ENCODE data around the gene IMMP2L. TPM values are rescaled to one million over a fixed set of nuclear protein-coding genes. Genes with fewer than 3 reads are reported as not detected.

The IMMP2L gene
- total RNA-seq, 1 donor from 2014 or later, result 17.1 TPM

- intact Hi-C loops (cut with micrococcal nuclease), result no loop called here
- no peak for DNase-seq
- ATAC-seq, result no peak
Measured at GRCh38 chr7:111147708-111148533, 414.4 kb downstream of the IMMP2L start.

GRCh38 chr7:111146136-111146535 is 416.2 kb downstream of the IMMP2L start:
- DNase-seq (no peak), ATAC-seq (no peak)
- intact Hi-C loops (cut with micrococcal nuclease), result no loop called here

GRCh38 chr7:111145472-111145871 is 416.8 kb downstream of the IMMP2L start:
- DNase-seq, result no peak
- intact Hi-C loops (cut with micrococcal nuclease), result no loop called here
- ATAC-seq, result no peak

- intact Hi-C loops (cut with micrococcal nuclease), result no loop called here
- ATAC-seq (no peak), DNase-seq (no peak)
Measured at GRCh38 chr7:111140091-111140865, 422.0 kb downstream of the IMMP2L start.

- DNase-seq, result no peak
- ATAC-seq, result no peak
- intact Hi-C loops (cut with micrococcal nuclease), result no loop called here
Measured at GRCh38 chr7:111138586-111138985, 423.7 kb downstream of the IMMP2L start.

GRCh38 chr7:111138193-111138569 is 424.1 kb downstream of the IMMP2L start:
- intact Hi-C loops (cut with micrococcal nuclease), result no loop called here
- no peak for ATAC-seq
- peak; percentile 50 for DNase-seq

- intact Hi-C loops (cut with micrococcal nuclease), result no loop called here
- ATAC-seq (no peak), DNase-seq (no peak)
Measured at GRCh38 chr7:111137296-111138192, 424.7 kb downstream of the IMMP2L start.

- intact Hi-C loops (cut with micrococcal nuclease), result no loop called here
- no peak for ATAC-seq
- no peak for DNase-seq
Measured at GRCh38 chr7:111132833-111133232, 429.5 kb downstream of the IMMP2L start.

- intact Hi-C loops (cut with micrococcal nuclease), result no loop called here
- DNase-seq (no peak), ATAC-seq (no peak)
Measured at GRCh38 chr7:111129435-111129834, 432.9 kb downstream of the IMMP2L start.

- no peak for DNase-seq
- ATAC-seq, result no peak
- intact Hi-C loops (cut with micrococcal nuclease), result no loop called here
Measured at GRCh38 chr7:111126987-111127386, 435.3 kb downstream of the IMMP2L start.

GRCh38 chr7:111115966-111116365 is 446.3 kb downstream of the IMMP2L start:
- intact Hi-C loops (cut with micrococcal nuclease), result no loop called here
- DNase-seq (no peak), ATAC-seq (no peak)

- DNase-seq (no peak), ATAC-seq (no peak)
- intact Hi-C loops (cut with micrococcal nuclease), result no loop called here
Measured at GRCh38 chr7:111113263-111114017, 448.9 kb downstream of the IMMP2L start.

- intact Hi-C loops (cut with micrococcal nuclease), result no loop called here
- no peak for ATAC-seq
- no peak for DNase-seq
Measured at GRCh38 chr7:111112439-111112838, 449.9 kb downstream of the IMMP2L start.

- intact Hi-C loops (cut with micrococcal nuclease), result no loop called here
- ATAC-seq, result no peak
Measured at GRCh38 chr7:111108496-111108895, 453.8 kb downstream of the IMMP2L start.

GRCh38 chr7:111108000-111108399 is 454.3 kb downstream of the IMMP2L start:
- ATAC-seq, result no peak
- intact Hi-C loops (cut with micrococcal nuclease), result no loop called here

More at GRCh38 chr7:111108496-111108895, 453.8 kb downstream of the IMMP2L start:
- DNase-seq, result no peak

GRCh38 chr7:111107579-111107978 is 454.7 kb downstream of the IMMP2L start:
- DNase-seq, result no peak
- intact Hi-C loops (cut with micrococcal nuclease), result no loop called here
- ATAC-seq, result no peak

More at GRCh38 chr7:111108000-111108399, 454.3 kb downstream of the IMMP2L start:
- no peak for DNase-seq

GRCh38 chr7:111105269-111105668 is 457.0 kb downstream of the IMMP2L start:
- intact Hi-C loops (cut with micrococcal nuclease), result no loop called here
- DNase-seq (no peak), ATAC-seq (no peak)

GRCh38 chr7:111104710-111105109 is 457.6 kb downstream of the IMMP2L start:
- ATAC-seq (no peak), DNase-seq (no peak)
- intact Hi-C loops (cut with micrococcal nuclease), result no loop called here

Measured in left ventricle myocardium superior (tissue), 1 donor.